Measurements from ENCODE around the gene NOL4L.

DNA sequence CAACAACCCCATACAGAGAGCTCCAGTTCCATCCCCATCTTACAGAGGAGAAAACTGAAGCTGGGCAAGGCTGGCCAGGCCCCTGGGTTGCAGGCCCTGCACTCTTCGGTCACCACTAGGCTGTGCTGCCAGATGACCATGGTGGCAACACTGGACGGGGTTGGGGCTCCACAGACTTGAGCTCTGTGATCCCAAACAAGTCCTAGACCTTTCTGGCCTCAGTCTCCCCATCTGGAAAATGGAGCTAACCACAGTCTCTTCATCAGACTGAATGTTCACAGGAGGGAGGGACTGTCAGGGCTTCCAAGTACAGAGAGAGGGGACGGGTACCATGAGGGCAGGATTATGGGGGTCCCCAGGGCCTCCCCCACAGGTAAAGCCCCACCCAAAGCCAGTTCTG lies 41.3 kb upstream of the NOL4L start:
- TF ChIP-seq, protein P1, sequence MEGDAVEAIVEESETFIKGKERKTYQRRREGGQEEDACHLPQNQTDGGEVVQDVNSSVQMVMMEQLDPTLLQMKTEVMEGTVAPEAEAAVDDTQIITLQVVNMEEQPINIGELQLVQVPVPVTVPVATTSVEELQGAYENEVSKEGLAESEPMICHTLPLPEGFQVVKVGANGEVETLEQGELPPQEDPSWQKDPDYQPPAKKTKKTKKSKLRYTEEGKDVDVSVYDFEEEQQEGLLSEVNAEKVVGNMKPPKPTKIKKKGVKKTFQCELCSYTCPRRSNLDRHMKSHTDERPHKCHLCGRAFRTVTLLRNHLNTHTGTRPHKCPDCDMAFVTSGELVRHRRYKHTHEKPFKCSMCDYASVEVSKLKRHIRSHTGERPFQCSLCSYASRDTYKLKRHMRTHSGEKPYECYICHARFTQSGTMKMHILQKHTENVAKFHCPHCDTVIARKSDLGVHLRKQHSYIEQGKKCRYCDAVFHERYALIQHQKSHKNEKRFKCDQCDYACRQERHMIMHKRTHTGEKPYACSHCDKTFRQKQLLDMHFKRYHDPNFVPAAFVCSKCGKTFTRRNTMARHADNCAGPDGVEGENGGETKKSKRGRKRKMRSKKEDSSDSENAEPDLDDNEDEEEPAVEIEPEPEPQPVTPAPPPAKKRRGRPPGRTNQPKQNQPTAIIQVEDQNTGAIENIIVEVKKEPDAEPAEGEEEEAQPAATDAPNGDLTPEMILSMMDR (IDR thresholded peaks at IDR 0.05 in 8 of 11, conservative IDR thresholded peaks at IDR 0.05 in 3 of 11), result no peak
- TF ChIP-seq POLR2AphosphoS5 (IDR thresholded peaks at IDR 0.05), result no peak
- no peak for TF ChIP-seq POLR2A (IDR thresholded peaks at IDR 0.05)
